Heart left ventricle (tissue), 13 donors: ENCODE data around the gene HIC1.

Experiments used
- POLR2A ChIP-seq, 2 donors: fragments of 450-650 bp; IDR thresholded peaks; one replicate each; pipeline ENCODE4 v1.6.1; 2017; ENCODE audit warnings: antibody characterized with exemption in 2 of 2, mild to moderate bottlenecking in 2 of 2, moderate library complexity in 2 of 2
- TF ChIP-seq, protein P1 (sequence below), 12 donors: fragments of 200-600 bp; sonication (generic) in 4 of 12; IDR thresholded peaks; one replicate each; pipeline versions ENCODE4 v1.5.0 to v1.8.0; 2018 to 2022; ENCODE audit warnings: antibody characterized with exemption in 12 of 12, mild to moderate bottlenecking in 5 of 12
- donor health status: ischemic (EF 13 %, LVEDD 7.1; RV severe dilation, severe dysfunction).
- donor health status: DM: no; HTN: yes; CAD: no.
- donor health status: DM: no; HTN: no; CAD: no.
- donor health status: ischemic (EF 25% LVEDD 6.9; RV normal size, moderate dysfunction).
- donor health status: ischemic (EF 25% LVEDD 5.7; RV mildly dilated, moderate dysfunction).
- donor health status: ischemic (EF 35%, LVEDD 5.7; RV mildly dilated, moderate dysfunction).
- donor health status: nonischemic (EF 11% LVEDD 7.7; RV severe dilation, severe dysfunction).
- donor health status: DM: yes; HTN: yes; CAD: no.
- donor health status: PGD.
- donor health status: ischemic (EF 29% LVEDD 5.4; RV normal size, mild dysfunction).
- donor health status: nonischemic (EF 23%, LVEDD 6.1; RV moderate dilation, normal function).

- TF ChIP-seq, protein P1, sequence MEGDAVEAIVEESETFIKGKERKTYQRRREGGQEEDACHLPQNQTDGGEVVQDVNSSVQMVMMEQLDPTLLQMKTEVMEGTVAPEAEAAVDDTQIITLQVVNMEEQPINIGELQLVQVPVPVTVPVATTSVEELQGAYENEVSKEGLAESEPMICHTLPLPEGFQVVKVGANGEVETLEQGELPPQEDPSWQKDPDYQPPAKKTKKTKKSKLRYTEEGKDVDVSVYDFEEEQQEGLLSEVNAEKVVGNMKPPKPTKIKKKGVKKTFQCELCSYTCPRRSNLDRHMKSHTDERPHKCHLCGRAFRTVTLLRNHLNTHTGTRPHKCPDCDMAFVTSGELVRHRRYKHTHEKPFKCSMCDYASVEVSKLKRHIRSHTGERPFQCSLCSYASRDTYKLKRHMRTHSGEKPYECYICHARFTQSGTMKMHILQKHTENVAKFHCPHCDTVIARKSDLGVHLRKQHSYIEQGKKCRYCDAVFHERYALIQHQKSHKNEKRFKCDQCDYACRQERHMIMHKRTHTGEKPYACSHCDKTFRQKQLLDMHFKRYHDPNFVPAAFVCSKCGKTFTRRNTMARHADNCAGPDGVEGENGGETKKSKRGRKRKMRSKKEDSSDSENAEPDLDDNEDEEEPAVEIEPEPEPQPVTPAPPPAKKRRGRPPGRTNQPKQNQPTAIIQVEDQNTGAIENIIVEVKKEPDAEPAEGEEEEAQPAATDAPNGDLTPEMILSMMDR (IDR thresholded peaks at IDR 0.05) = no peak
- no peak for TF ChIP-seq POLR2A (IDR thresholded peaks at IDR 0.05)
Measured at GRCh38 chr17:2012499-2012898, 42.4 kb upstream of the HIC1 start.
